NCI-H146 (cell line): ENCODE measurements around the gene EDIL3.
A peak's percentile ranks its signal among the peaks of the same experiment; 100 is the strongest.

Experiments used
- DNase-seq: peaks from one replicate; lab custom pipeline; 2025; lab: John Stamatoyannopoulos, UW

The EDIL3 gene

GRCh38 chr5:84259283-84260045 is 125.2 kb downstream of the EDIL3 start:
- DNase-seq: no peak

- DNase-seq: no peak
Measured at GRCh38 chr5:84257061-84257460, 127.6 kb downstream of the EDIL3 start.

- peak; percentile 14 for DNase-seq
Measured at GRCh38 chr5:84255315-84255714, 129.4 kb downstream of the EDIL3 start.

- DNase-seq: no peak
Measured at GRCh38 chr5:84253946-84254345, 130.7 kb downstream of the EDIL3 start.

- DNase-seq: no peak
Measured at GRCh38 chr5:84251503-84251902, 133.2 kb downstream of the EDIL3 start.

- DNase-seq: peak; percentile 17
Measured at GRCh38 chr5:84249918-84250630, 134.6 kb downstream of the EDIL3 start.

- no peak for DNase-seq
Measured at GRCh38 chr5:84248013-84248412, 136.7 kb downstream of the EDIL3 start.

GRCh38 chr5:84242286-84242685 is 142.4 kb downstream of the EDIL3 start:
- DNase-seq: no peak

GRCh38 chr5:84239494-84239893 is 145.2 kb downstream of the EDIL3 start:
- no peak for DNase-seq

GRCh38 chr5:84237126-84237525 is 147.6 kb downstream of the EDIL3 start:
- DNase-seq: no peak

- no peak for DNase-seq
Measured at GRCh38 chr5:84231433-84231832, 153.2 kb downstream of the EDIL3 start.

- no peak for DNase-seq
Measured at GRCh38 chr5:84229045-84229444, 155.6 kb downstream of the EDIL3 start.

- no peak for DNase-seq
Measured at GRCh38 chr5:84228266-84228665, 156.4 kb downstream of the EDIL3 start.

GRCh38 chr5:84227236-84227635 is 157.4 kb downstream of the EDIL3 start:
- DNase-seq: no peak

- no peak for DNase-seq
Measured at GRCh38 chr5:84218546-84218945, 166.1 kb downstream of the EDIL3 start.

GRCh38 chr5:84215521-84215920 is 169.2 kb downstream of the EDIL3 start:
- no peak for DNase-seq

GRCh38 chr5:84213861-84214260 is 170.8 kb downstream of the EDIL3 start:
- DNase-seq: no peak

- no peak for DNase-seq
Measured at GRCh38 chr5:84213212-84213611, 171.5 kb downstream of the EDIL3 start.

- no peak for DNase-seq
Measured at GRCh38 chr5:84204772-84205171, 179.9 kb downstream of the EDIL3 start.

GRCh38 chr5:84202136-84202535 is 182.5 kb downstream of the EDIL3 start:
- no peak for DNase-seq

GRCh38 chr5:84197538-84197937 is 187.1 kb downstream of the EDIL3 start:
- no peak for DNase-seq

GRCh38 chr5:84191281-84191680 is 193.4 kb downstream of the EDIL3 start:
- peak; percentile 89 for DNase-seq

GRCh38 chr5:84184857-84185256 is 199.8 kb downstream of the EDIL3 start:
- no peak for DNase-seq

GRCh38 chr5:84181093-84181492 is 203.6 kb downstream of the EDIL3 start:
- DNase-seq: no peak
